Liver (tissue), 9 donors: ENCODE data around the gene TNS2. TPM values are rescaled to one million over a fixed set of nuclear protein-coding genes. Genes with fewer than 3 reads are reported as not detected.

Experiments used
- DNase-seq: peaks from one replicate; pipeline ENCODE4 v3.0.0-alpha.2; 2017; ENCODE audit warnings: low spot score
- H3K27ac ChIP-seq, 2 donors: one replicate each; pipeline ENCODE4 v1.7.0; 2013; ENCODE audit warnings: inconsistent platforms in 2 of 2, low read length in 2 of 2, control low read depth in 1 of 2, low read depth in 1 of 2, mild to moderate bottlenecking in 1 of 2
- H3K27me3 ChIP-seq, 4 donors: one replicate each; pipeline versions ENCODE4 v1.6.1 to v1.7.0; 2013; ENCODE audit warnings: low read length in 3 of 4, inconsistent platforms in 1 of 4, mild to moderate bottlenecking in 1 of 4, moderate library complexity in 1 of 4; ENCODE audit not compliant: control insufficient read depth in 4 of 4, insufficient read depth in 4 of 4
- H3K36me3 ChIP-seq, 4 donors: one replicate each; pipeline versions ENCODE4 v1.6.1 to v1.7.0; 2013; ENCODE audit warnings: low read length in 3 of 4, mild to moderate bottlenecking in 3 of 4, low read depth in 1 of 4, moderate library complexity in 1 of 4; ENCODE audit not compliant: control insufficient read depth in 4 of 4, insufficient read depth in 3 of 4
- H3K4me1 ChIP-seq, 4 donors: one replicate each; pipeline versions ENCODE4 v1.6.1 to v1.7.0; 2013; ENCODE audit warnings: low read length in 3 of 4, mild to moderate bottlenecking in 3 of 4, moderate library complexity in 1 of 4; ENCODE audit not compliant: control insufficient read depth in 4 of 4, insufficient read depth in 4 of 4
- H3K4me3 ChIP-seq, 3 donors: one replicate each; pipeline versions ENCODE4 v1.6.1 to v1.7.0; 2013; ENCODE audit warnings: low read length in 3 of 3, control low read depth in 1 of 3, low read depth in 1 of 3, mild to moderate bottlenecking in 1 of 3
- H3K9ac ChIP-seq, 2 donors: one replicate each; pipeline ENCODE4 v1.7.0; 2013; ENCODE audit warnings: low read length in 2 of 2, mild to moderate bottlenecking in 2 of 2, moderate library complexity in 2 of 2, control low read depth in 1 of 2, low read depth in 1 of 2
- H3K9me3 ChIP-seq, 4 donors: one replicate each; pipeline versions ENCODE4 v1.6.1 to v1.7.0; 2013; ENCODE audit warnings: low read length in 3 of 4; ENCODE audit not compliant: control insufficient read depth in 4 of 4
- ATF3 ChIP-seq: IDR thresholded peaks from 2 replicates; pipeline ENCODE4 v1.6.1; 2016; ENCODE audit warnings: antibody characterized with exemption
- CTCF ChIP-seq: fragments of 150-350 bp; IDR thresholded peaks from 2 replicates; pipeline ENCODE4 v1.5.1; 2017; ENCODE audit warnings: improper control_type of control experiment, low read depth, low read length; ENCODE audit not compliant: missing input control
- EGR1 ChIP-seq, 2 donors: IDR thresholded peaks; 2 replicates each; pipeline ENCODE4 v1.6.1; 2016 to 2018; ENCODE audit warnings: antibody characterized with exemption in 2 of 2, low read depth in 2 of 2
- FOXA1 ChIP-seq: IDR thresholded peaks from 2 replicates; pipeline ENCODE4 v1.6.1; 2016; ENCODE audit warnings: antibody characterized with exemption
- FOXA2 ChIP-seq: IDR thresholded peaks from 2 replicates; pipeline ENCODE4 v1.6.1; 2016; ENCODE audit warnings: antibody characterized with exemption
- HNF4A ChIP-seq, 2 donors: conservative IDR thresholded peaks; 2 replicates each; pipeline ENCODE4 v1.6.1; 2016; ENCODE audit warnings: antibody characterized with exemption in 2 of 2, mild to moderate bottlenecking in 2 of 2
- HNF4G ChIP-seq: IDR thresholded peaks from 2 replicates; pipeline ENCODE4 v1.6.1; 2016; ENCODE audit warnings: antibody characterized with exemption
- JUND ChIP-seq, 2 donors: IDR thresholded peaks; 2 replicates each; pipeline ENCODE4 v1.6.1; 2016; ENCODE audit warnings: antibody characterized with exemption in 2 of 2
- NR2F2 ChIP-seq: IDR thresholded peaks from 2 replicates; pipeline ENCODE4 v1.6.1; 2016; ENCODE audit warnings: antibody characterized with exemption
- RAD21 ChIP-seq, 2 donors: IDR thresholded peaks; 2 replicates each; pipeline ENCODE4 v1.6.1; 2016; ENCODE audit warnings: antibody characterized with exemption in 2 of 2, mild to moderate bottlenecking in 2 of 2
- RXRA ChIP-seq, 2 donors: IDR thresholded peaks; 2 replicates each; pipeline ENCODE4 v1.6.1; 2017 to 2018; ENCODE audit warnings: antibody characterized with exemption in 2 of 2, mild to moderate bottlenecking in 1 of 2
- SP1 ChIP-seq: IDR thresholded peaks from 2 replicates; pipeline ENCODE4 v1.6.1; 2018; ENCODE audit warnings: antibody characterized with exemption, mild to moderate bottlenecking
- TAF1 ChIP-seq: conservative IDR thresholded peaks from 2 replicates; pipeline ENCODE4 v1.6.1; 2016; ENCODE audit warnings: antibody characterized with exemption, mild to moderate bottlenecking
- YY1 ChIP-seq: IDR thresholded peaks from 2 replicates; pipeline ENCODE4 v1.6.1; 2016; ENCODE audit warnings: antibody characterized with exemption, mild to moderate bottlenecking
- WGBS: extraction: QIAGEN DNeasy Blood & Tissue Kit; methylation state at CpG from one replicate; pipeline ENCODE4 v1.1.7; 2013; 5-methylcytosine and 5-hydroxymethylcytosine counted together
- polyA plus RNA-seq, 2 donors: library from polyadenylated mRNA; stranded (reverse) in 1 of 2; unstranded in 1 of 2; fragments of 200-250 nt in 1 of 2; fragments of >200 nt in 1 of 2; fragmentation: Nextera tagmentation in 1 of 2; extraction: Ambion mirVana in 1 of 2; gene quantifications; one replicate each; pipeline versions ENCODE4 v1.2.1 to v1.2.3, GENCODE V29; 2013 to 2015
- total RNA-seq, 2 donors: library from RNA; depleted of rRNA; stranded (reverse); fragments of >200 nt; gene quantifications; one replicate each; pipeline ENCODE4 v1.2.3, GENCODE V29; 2014
- TF ChIP-seq, protein P1 (sequence below): IDR thresholded peaks from 2 replicates; pipeline ENCODE4 v1.6.1; 2016; ENCODE audit warnings: antibody characterized with exemption
- TF ChIP-seq, protein P2 (sequence below): IDR thresholded peaks from 2 replicates; pipeline ENCODE4 v1.6.1; 2016; ENCODE audit warnings: antibody characterized with exemption, mild to moderate bottlenecking
- TF ChIP-seq, protein P3 (sequence below): IDR thresholded peaks from 2 replicates; pipeline ENCODE4 v1.6.1; 2016; ENCODE audit warnings: antibody characterized with exemption
- donor health status: healthy.
- donor health status: healthy.
- donor health status: healthy.
- donor health status: healthy.
- donor health status: healthy.

Gene TNS2
- total and polyA plus RNA-seq, 4 donors: 11.7 to 94.0 (median 46.0) TPM

DNA sequence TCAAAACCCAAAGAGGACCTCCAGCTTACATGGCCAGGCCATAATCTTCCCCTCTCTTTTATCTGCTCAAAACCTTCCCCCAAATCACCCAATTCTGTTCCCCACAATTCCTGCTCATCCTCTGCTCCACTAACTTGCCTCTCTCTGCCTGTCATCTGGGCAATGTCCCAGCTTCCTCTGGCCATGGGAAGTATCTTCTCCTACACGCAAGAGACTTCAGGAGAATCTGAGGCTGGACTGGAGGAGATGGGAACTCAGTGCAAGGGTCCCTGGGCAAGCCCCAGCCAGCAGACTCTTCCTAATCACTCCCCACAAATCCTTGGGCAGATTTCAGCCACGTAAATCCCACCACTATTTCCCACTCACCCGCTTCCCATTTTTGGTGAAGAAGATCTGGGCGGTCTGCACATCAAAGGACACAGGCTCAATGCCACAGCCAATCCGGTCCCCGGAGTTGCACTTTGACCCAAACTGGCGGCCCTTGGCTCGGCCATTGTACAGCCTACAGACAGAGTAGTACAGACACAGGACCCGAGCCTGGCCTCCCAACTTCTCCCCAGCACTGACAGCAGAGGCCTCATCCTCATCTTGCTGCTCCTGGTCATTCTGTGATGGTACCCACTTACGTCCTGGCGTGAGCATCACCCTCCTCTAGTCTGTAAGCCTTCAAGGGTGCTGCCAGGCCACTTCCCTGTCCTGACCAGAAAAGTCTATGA, 24.6 kb downstream of the TNS2 start:
- H3K27ac ChIP-seq: no peak overlapping the region
- DNase-seq: no peak
- 89% methylated on average over 11 of the region's 11 CpGs for WGBS

More for the DNA sequence above, 24.6 kb downstream of the TNS2 start:
- H3K4me3 ChIP-seq: no peak overlapping the region
- H3K4me1 ChIP-seq: peaks cover 4 to 29% (median 11%) of the 10 kb centered on the region in 4 donors
- H3K9ac ChIP-seq: no peak overlapping the region
- H3K9me3 ChIP-seq: no peaks in the 10 kb centered on the region
- H3K36me3 ChIP-seq: peaks cover 6 to 16% (median 8%) of the 10 kb centered on the region in 4 donors
- no peaks in the 10 kb centered on the region for H3K27me3 ChIP-seq
- TF ChIP-seq FOXA2 (no peak), HNF4A (conservative IDR thresholded peaks at IDR 0.05) (no peak), YY1 (no peak), FOXA1 (no peak), SP1 (no peak), CTCF (no peak), EGR1 (IDR thresholded peaks at IDR 0.05; ENCODE audit: low read depth in 2 of 2) (no peak), RAD21 (IDR thresholded peaks at IDR 0.05) (no peak), RXRA (IDR thresholded peaks at IDR 0.05) (no peak), JUND (IDR thresholded peaks at IDR 0.05) (no peak), HNF4G (no peak), NR2F2 (no peak), ATF3 (no peak), TAF1 (no peak)
- TF ChIP-seq, protein P1, sequence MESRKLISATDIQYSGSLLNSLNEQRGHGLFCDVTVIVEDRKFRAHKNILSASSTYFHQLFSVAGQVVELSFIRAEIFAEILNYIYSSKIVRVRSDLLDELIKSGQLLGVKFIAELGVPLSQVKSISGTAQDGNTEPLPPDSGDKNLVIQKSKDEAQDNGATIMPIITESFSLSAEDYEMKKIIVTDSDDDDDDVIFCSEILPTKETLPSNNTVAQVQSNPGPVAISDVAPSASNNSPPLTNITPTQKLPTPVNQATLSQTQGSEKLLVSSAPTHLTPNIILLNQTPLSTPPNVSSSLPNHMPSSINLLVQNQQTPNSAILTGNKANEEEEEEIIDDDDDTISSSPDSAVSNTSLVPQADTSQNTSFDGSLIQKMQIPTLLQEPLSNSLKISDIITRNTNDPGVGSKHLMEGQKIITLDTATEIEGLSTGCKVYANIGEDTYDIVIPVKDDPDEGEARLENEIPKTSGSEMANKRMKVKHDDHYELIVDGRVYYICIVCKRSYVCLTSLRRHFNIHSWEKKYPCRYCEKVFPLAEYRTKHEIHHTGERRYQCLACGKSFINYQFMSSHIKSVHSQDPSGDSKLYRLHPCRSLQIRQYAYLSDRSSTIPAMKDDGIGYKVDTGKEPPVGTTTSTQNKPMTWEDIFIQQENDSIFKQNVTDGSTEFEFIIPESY: no peak
- TF ChIP-seq, protein P2, sequence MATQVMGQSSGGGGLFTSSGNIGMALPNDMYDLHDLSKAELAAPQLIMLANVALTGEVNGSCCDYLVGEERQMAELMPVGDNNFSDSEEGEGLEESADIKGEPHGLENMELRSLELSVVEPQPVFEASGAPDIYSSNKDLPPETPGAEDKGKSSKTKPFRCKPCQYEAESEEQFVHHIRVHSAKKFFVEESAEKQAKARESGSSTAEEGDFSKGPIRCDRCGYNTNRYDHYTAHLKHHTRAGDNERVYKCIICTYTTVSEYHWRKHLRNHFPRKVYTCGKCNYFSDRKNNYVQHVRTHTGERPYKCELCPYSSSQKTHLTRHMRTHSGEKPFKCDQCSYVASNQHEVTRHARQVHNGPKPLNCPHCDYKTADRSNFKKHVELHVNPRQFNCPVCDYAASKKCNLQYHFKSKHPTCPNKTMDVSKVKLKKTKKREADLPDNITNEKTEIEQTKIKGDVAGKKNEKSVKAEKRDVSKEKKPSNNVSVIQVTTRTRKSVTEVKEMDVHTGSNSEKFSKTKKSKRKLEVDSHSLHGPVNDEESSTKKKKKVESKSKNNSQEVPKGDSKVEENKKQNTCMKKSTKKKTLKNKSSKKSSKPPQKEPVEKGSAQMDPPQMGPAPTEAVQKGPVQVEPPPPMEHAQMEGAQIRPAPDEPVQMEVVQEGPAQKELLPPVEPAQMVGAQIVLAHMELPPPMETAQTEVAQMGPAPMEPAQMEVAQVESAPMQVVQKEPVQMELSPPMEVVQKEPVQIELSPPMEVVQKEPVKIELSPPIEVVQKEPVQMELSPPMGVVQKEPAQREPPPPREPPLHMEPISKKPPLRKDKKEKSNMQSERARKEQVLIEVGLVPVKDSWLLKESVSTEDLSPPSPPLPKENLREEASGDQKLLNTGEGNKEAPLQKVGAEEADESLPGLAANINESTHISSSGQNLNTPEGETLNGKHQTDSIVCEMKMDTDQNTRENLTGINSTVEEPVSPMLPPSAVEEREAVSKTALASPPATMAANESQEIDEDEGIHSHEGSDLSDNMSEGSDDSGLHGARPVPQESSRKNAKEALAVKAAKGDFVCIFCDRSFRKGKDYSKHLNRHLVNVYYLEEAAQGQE: no peak
- TF ChIP-seq, protein P3, sequence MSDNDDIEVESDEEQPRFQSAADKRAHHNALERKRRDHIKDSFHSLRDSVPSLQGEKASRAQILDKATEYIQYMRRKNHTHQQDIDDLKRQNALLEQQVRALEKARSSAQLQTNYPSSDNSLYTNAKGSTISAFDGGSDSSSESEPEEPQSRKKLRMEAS: no peak
